ENCODE measurements around the gene ST3GAL2. TPM values are rescaled to one million over a fixed set of nuclear protein-coding genes. Genes with fewer than 3 reads are reported as not detected.

ST3GAL2 gene
- total and polyA plus RNA-seq, 2 experiments from 2014 or later, result 46.1 to 115 TPM

DNA sequence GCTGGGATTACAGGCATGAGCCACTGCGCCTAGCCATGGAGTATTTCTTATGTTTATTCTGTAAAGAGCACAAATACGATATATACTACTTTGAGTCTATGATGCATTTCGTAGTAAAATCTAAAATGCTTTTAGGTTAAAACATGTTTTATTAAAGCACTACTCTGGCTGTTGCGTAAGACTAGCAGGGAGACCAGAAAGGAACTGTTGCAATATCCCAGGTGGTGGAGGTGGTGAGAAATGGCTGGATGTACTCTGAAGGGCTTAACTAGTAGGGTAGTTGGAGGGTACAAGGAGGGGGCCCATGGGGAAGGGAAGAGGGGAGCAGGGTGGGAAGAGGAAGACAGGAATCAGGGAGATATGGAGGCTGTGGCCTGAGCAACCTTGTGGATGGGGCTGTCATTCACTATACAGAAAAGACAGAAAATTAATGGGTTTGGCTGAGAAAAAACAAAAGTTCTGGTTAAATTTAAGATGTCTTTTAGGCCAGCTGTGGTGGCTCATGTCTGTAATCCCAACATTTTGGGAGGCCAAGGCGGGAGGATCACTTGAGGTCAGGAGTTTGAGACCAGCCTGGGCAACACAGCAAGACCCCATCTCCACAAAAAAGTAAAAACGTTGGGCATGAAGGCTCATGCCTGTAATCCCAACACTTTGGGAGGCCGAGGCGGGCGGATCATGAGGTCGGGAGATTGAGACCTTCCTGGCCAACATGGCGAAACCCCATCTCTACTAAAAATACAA, 35.8 kb downstream of the ST3GAL2 start:
- DNase-seq (ENCODE audit: low read depth in 1 of 2, low spot score in 1 of 2), result peak in 1 of 2 donors; percentile 67

DNA sequence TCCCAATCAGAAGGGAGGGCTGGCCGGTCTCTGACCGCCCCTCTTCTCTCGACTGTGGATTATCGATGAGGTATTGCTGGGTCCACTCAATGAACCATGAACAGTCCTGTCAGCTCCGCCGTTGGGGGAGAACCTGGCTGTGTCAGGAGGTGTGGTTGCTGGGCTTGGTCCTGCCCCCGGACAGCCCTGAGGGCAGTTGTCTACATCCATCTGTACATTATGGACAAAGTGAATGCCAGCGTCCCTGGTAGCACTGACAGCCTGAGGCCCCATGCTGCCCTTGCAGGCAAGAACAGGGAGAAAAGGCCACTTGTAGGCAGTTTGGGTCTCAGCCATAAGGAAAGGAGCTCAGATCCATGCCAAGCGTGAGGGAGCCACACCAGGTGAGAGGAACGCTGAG, 38.9 kb downstream of the ST3GAL2 start:
- H3K27ac ChIP-seq, result peak overlapping the region; percentile 52
- peaks cover 8% of the 10 kb centered on the region for H3K4me1 ChIP-seq (ENCODE audit: low read depth)
- H3K9me3 ChIP-seq (ENCODE audit: low read depth), result no peaks in the 10 kb centered on the region
- TF ChIP-seq, protein P1, sequence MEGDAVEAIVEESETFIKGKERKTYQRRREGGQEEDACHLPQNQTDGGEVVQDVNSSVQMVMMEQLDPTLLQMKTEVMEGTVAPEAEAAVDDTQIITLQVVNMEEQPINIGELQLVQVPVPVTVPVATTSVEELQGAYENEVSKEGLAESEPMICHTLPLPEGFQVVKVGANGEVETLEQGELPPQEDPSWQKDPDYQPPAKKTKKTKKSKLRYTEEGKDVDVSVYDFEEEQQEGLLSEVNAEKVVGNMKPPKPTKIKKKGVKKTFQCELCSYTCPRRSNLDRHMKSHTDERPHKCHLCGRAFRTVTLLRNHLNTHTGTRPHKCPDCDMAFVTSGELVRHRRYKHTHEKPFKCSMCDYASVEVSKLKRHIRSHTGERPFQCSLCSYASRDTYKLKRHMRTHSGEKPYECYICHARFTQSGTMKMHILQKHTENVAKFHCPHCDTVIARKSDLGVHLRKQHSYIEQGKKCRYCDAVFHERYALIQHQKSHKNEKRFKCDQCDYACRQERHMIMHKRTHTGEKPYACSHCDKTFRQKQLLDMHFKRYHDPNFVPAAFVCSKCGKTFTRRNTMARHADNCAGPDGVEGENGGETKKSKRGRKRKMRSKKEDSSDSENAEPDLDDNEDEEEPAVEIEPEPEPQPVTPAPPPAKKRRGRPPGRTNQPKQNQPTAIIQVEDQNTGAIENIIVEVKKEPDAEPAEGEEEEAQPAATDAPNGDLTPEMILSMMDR (IDR thresholded peaks at IDR 0.05; ENCODE audit: low read depth, low read length), result no peak
- no peaks in the 10 kb centered on the region for H3K27me3 ChIP-seq
- H3K4me3 ChIP-seq, result no peak overlapping the region
- peaks cover 8% of the 10 kb centered on the region for H3K36me3 ChIP-seq
- no peak for DNase-seq (ENCODE audit: low read depth in 1 of 2, low spot score in 1 of 2)

More for the DNA sequence above, 35.8 kb downstream of the ST3GAL2 start:
- TF ChIP-seq, protein P1 (IDR thresholded peaks at IDR 0.05; ENCODE audit: low read depth, low read length), result no peak
- Histone ChIP-seq H3K9me3 (ENCODE audit: low read depth) (no peaks in the 10 kb centered on the region), H3K27me3 (no peaks in the 10 kb centered on the region), H3K36me3 (peaks cover 7% of the 10 kb centered on the region), H3K4me1 (ENCODE audit: low read depth) (peaks cover 7% of the 10 kb centered on the region), H3K4me3 (no peak overlapping the region), H3K27ac (no peak overlapping the region)

DNA sequence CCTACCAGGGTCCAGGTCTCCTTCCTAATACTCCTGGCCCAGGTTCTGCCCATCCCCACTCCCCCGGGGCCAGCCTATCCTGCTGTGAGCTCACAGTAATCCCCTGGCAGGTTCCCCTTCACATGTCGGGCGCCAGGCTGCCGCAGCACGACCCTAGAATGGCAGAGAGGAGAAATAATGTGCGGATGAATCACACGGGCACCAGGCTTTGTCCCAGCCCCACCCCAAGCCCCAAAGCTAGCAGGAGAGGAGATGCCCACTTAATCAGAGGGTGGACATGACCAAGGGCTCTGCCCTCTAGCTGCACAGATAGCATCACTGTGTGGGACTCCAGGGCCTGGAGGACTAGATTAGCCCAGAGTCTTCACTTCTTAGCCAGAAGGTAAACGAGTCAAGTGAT, 39.5 kb downstream of the ST3GAL2 start:
- TF ChIP-seq, protein P1 (IDR thresholded peaks at IDR 0.05; ENCODE audit: low read depth, low read length), result no peak
- Histone ChIP-seq H3K36me3 (peaks cover 13% of the 10 kb centered on the region), H3K4me1 (ENCODE audit: low read depth) (peaks cover 8% of the 10 kb centered on the region), H3K4me3 (no peak overlapping the region), H3K9me3 (ENCODE audit: low read depth) (no peaks in the 10 kb centered on the region), H3K27me3 (no peaks in the 10 kb centered on the region), H3K27ac (no peak overlapping the region)
- DNase-seq (ENCODE audit: low read depth in 1 of 2, low spot score in 1 of 2), result no peak

DNA sequence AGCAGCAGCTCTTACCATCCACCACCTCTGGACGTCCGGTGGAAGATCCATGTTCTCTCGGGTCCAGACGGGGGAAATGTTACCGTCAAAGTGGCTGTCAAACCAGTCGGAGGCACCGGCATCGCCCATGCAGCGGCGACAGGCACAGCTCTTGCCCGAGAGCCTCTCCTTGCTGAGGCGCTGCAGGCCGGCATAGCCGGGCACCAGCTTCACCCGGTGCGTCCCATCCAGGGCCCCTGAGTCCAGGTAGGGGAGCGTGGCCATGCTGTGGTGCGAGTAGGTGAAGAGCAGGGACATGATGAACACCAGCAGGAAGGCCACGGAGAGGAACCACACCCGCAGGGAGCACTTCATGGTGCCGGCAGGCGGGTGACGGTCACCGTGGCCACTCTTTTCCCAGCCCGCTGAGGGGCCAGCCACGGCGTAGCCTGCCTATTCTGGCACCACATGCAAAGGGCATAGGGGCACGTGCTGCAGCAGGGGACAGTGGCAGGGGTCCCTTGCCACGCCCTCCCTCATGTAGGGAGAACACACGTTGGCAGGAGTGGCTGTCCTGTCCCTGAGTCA, 40.6 kb downstream of the ST3GAL2 start:
- Histone ChIP-seq H3K4me1 (ENCODE audit: low read depth) (peaks cover 8% of the 10 kb centered on the region), H3K4me3 (no peak overlapping the region), H3K27me3 (no peaks in the 10 kb centered on the region), H3K27ac (peak overlapping the region; percentile 27), H3K9me3 (ENCODE audit: low read depth) (no peaks in the 10 kb centered on the region), H3K36me3 (peaks cover 13% of the 10 kb centered on the region)
- DNase-seq (ENCODE audit: low read depth in 1 of 2, low spot score in 1 of 2), result no peak
- TF ChIP-seq, protein P1 (IDR thresholded peaks at IDR 0.05; ENCODE audit: low read depth, low read length), result no peak

DNA sequence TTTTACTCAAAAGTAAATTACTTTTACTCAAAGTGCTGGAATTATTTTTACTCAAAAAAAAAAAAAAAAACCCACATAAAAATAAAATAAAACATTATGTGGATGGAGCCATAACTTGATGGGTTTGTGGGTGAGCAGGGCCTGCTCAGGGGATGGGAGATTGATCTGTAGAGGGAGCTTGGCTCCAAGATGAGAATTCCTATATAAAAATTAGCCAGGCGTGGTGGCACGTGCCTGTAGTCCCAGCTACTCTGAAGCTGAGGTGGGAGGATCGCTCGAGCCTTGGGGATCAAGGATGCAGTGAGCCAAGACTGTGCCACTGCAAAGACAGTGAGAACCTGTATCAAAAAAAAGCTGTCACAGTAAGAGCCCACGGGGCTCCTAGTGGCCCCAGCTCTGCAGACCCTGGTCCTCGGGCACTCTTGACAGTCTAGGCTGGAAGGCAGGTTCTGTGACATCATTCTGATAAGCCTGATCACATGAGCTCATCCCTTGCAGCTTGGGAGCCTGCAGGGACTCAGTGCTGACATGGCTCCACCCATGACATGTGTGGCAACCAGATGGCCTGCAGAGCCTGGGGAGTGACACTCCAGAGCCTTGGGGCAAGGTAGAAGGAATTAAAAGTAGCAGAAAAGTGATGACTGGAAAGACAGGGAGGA, 42.5 kb downstream of the ST3GAL2 start:
- no peaks in the 10 kb centered on the region for H3K9me3 ChIP-seq (ENCODE audit: low read depth)
- peak overlapping the region; percentile 27 for H3K27ac ChIP-seq
- TF ChIP-seq, protein P1 (IDR thresholded peaks at IDR 0.05; ENCODE audit: low read depth, low read length), result no peak
- H3K36me3 ChIP-seq, result peaks cover 13% of the 10 kb centered on the region
- H3K4me1 ChIP-seq (ENCODE audit: low read depth), result peaks cover 8% of the 10 kb centered on the region
- H3K4me3 ChIP-seq, result no peak overlapping the region
- no peaks in the 10 kb centered on the region for H3K27me3 ChIP-seq
- DNase-seq (ENCODE audit: low read depth in 1 of 2, low spot score in 1 of 2), result peak in 1 of 2 donors; percentile 61
